ENCODE measurements around the gene SLC35B2. TPM values are rescaled to one million over a fixed set of nuclear protein-coding genes. Genes with fewer than 3 reads are reported as not detected.

SLC35B2 gene
- total RNA-seq, 2 donors from 2014 or later: 34.6 to 39.4 TPM

DNA sequence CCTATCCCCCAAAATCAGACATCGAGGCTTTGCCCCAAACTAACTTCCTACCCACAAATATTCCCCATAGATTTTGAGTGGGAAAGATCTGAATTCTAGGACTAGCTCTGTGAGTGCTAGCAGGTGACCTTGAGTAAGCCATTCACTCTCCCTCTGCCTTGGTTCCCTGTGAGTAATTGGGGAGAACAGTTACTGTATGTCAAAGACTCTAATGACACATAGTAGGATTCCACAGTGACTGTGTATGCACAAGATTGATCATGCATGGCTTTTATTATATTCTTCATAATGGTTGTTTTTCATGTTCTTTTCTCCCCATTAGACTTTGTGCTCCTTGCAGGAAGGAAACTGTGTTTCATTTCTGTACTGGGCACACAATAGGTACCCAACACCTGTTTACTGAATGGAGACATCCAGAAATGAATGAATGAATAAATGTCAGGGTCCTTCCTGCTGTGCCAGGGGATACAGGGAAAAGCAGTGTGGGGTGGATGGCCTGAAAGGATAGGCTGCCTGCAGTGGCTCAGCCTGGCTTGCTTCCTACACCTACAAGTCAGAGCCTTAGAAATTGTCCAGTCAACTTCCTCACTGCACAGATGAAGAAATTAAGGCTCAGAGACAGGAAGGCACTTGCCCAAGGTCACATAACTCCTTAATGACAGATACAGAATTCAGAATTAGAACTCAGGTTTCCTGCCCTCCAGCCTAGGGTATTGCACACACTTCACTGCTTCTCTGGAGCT is 12.0 kb upstream of the SLC35B2 start:
- Mint-ChIP-seq H3K4me3 (peak overlapping the region; percentile 29), H3K4me1 (ENCODE audit: low read depth in 2 of 2) (peaks cover 20 to 32% of the 10 kb centered on the region in 2 donors), H3K27ac (no peak overlapping the region), H3K9me3 (no peaks in the 10 kb centered on the region), H3K27me3 (peaks cover 36 to 40% of the 10 kb centered on the region in 2 donors), H3K36me3 (no peaks in the 10 kb centered on the region)
- DNase-seq (ENCODE audit: low spot score) (no peak), ATAC-seq (no peak)

GRCh38 chr6:44268095-44268628 is 10.8 kb upstream of the SLC35B2 start:
- H3K9me3 Mint-ChIP-seq: no peaks in the 10 kb centered on the region
- ATAC-seq: no peak
- H3K4me1 Mint-ChIP-seq (ENCODE audit: low read depth in 2 of 2): peaks cover 32 to 43% of the 10 kb centered on the region in 2 donors
- peaks cover 28 to 35% of the 10 kb centered on the region in 2 donors for H3K27me3 Mint-ChIP-seq
- H3K36me3 Mint-ChIP-seq: no peaks in the 10 kb centered on the region
- peak overlapping the region in 1 of 2 donors; percentile 37 for H3K27ac Mint-ChIP-seq
- no peak overlapping the region for H3K4me3 Mint-ChIP-seq
- DNase-seq (ENCODE audit: low spot score): no peak

- Mint-ChIP-seq H3K36me3 (no peaks in the 10 kb centered on the region), H3K27me3 (peaks cover 20 to 25% of the 10 kb centered on the region in 2 donors), H3K4me3 (no peak overlapping the region), H3K4me1 (ENCODE audit: low read depth in 2 of 2) (peaks cover 41 to 49% of the 10 kb centered on the region in 2 donors), H3K27ac (no peak overlapping the region), H3K9me3 (no peaks in the 10 kb centered on the region)
- ATAC-seq: no peak
- no peak for DNase-seq (ENCODE audit: low spot score)
Observed at GRCh38 chr6:44267252-44267651, 9.9 kb upstream of the SLC35B2 start.

DNA sequence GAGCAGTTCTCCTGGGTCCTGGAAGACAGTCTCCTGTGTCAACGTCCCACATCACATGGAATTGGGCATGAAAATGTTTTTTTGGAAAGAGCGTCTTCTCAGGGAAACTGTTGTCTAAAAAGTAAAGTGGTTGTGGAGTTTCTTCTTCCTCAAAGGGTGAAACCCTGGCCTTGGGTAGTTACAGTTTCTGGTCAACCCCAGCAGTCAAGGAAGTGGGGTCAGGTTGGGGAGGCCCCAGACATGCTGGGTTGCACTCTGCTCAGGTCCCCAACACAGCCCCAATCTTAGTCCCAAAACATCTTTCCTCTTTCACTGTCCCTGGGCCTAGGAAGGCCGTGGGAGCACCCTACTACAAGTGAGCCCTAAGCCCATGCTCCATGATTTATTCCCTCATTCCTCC is 9.0 kb upstream of the SLC35B2 start:
- DNase-seq (ENCODE audit: low spot score) (no peak), ATAC-seq (no peak)
- peaks cover 16 to 18% of the 10 kb centered on the region in 2 donors for H3K27me3 Mint-ChIP-seq
- peak overlapping the region; percentile 97 for H3K4me3 Mint-ChIP-seq
- H3K9me3 Mint-ChIP-seq: no peaks in the 10 kb centered on the region
- H3K36me3 Mint-ChIP-seq: peaks cover under 1% of the 10 kb centered on the region
- H3K4me1 Mint-ChIP-seq (ENCODE audit: low read depth in 2 of 2): peaks cover 44 to 49% of the 10 kb centered on the region in 2 donors
- peak overlapping the region; percentile 89 to 95 for H3K27ac Mint-ChIP-seq

DNA sequence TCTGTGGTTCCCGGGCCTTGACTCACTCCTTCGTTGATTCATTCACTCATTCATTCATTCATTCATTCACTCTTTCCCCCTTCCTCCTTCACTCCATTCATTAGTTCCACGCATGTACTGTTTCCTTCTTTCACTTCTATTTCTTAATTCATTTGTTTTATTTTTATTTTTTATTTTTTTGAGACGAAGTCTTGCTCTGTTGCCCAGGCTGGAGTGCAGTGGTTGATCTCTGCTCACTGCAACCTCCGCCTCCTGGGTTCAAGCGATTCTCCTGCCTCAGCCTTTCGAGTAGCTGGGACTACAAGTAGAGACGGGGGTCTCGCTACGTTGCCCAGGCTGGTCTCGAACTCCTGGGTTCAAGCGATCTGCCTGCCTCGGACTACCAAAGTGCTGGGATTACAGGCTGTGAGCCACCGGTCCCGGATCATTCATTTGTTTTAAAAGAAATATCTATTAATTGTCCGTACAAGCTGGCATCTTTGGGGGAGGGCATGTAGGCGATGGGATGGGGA is 8.4 kb upstream of the SLC35B2 start:
- Mint-ChIP-seq H3K4me3 (peak overlapping the region; percentile 97), H3K4me1 (ENCODE audit: low read depth in 2 of 2) (peaks cover 50% of the 10 kb centered on the region in 2 donors), H3K27ac (peak overlapping the region; percentile 89 to 95), H3K36me3 (peaks cover 6% of the 10 kb centered on the region), H3K27me3 (peaks cover 12 to 16% of the 10 kb centered on the region in 2 donors), H3K9me3 (no peaks in the 10 kb centered on the region)
- no peak for ATAC-seq
- no peak for DNase-seq (ENCODE audit: low spot score)

DNA sequence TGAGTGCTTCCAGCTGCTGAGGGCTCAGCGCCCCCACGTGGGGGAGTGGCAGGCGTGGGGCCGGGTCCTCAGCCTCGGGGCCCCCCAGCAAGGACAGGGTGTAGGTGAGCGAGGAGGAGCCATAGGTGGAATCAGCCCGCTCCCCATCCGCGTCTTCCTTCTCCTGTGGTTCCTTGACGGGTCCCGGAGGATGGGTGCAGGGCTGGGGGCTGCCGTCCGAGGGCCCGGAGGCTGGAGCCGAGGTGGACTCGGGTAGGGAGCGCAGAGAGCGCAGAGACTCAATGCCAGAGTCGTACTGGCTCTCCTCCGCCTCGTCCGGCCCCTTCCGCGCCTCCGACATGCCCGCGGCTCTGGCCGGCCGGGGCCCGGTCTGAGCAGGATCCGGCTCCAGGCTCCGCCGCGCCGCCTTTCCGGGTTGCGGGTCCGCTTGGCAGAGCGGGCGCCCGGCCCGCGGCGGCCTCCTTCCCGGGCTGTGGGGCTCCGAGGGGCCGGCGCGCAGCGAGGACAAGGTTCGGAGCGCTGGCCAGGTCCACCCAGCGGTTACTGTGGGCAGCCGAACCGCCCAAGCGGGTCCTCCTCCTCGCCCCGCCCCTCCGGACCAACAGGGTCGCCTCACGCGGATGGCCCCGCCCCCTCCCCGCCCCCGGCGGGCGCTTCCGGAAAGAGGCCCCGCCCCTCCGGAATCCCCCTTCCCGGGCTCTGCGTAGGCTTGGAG is 7.8 kb upstream of the SLC35B2 start, which contains the start of gene NFKBIE:
TSS of gene NFKBIE (minus strand) at position 545 of the 715 bp plus-strand sequence. CDS start at position 340, 205 bp downstream.
- peaks cover 10% of the 10 kb centered on the region for H3K36me3 Mint-ChIP-seq
- H3K27ac Mint-ChIP-seq: peak within 1 kb of the TSS; percentile 95 to 99
- ATAC-seq: peak; percentile 89 to 90
- peaks cover 54% of the 10 kb centered on the region in 2 donors for H3K4me1 Mint-ChIP-seq (ENCODE audit: low read depth in 2 of 2)
- H3K9me3 Mint-ChIP-seq: no peaks in the 10 kb centered on the region
- H3K27me3 Mint-ChIP-seq: peaks cover 12 to 16% of the 10 kb centered on the region in 2 donors
- DNase-seq (ENCODE audit: low spot score): peak; percentile 97
- H3K4me3 Mint-ChIP-seq: peak within 1 kb of the TSS; percentile 97

GRCh38 chr6:44264154-44265006 is 7.1 kb upstream of the SLC35B2 start:
- no peaks in the 10 kb centered on the region for H3K9me3 Mint-ChIP-seq
- DNase-seq (ENCODE audit: low spot score): peak; percentile 64
- peak overlapping the region; percentile 95 to 99 for H3K27ac Mint-ChIP-seq
- peaks cover 10% of the 10 kb centered on the region for H3K36me3 Mint-ChIP-seq
- ATAC-seq: peak; percentile 2 to 60
- peaks cover 49% of the 10 kb centered on the region in 2 donors for H3K4me1 Mint-ChIP-seq (ENCODE audit: low read depth in 2 of 2)
- peaks cover 5 to 8% of the 10 kb centered on the region in 2 donors for H3K27me3 Mint-ChIP-seq
- H3K4me3 Mint-ChIP-seq: peak overlapping the region; percentile 97

- ATAC-seq: peak; percentile 7 to 13
- H3K9me3 Mint-ChIP-seq: no peaks in the 10 kb centered on the region
- H3K27ac Mint-ChIP-seq: peak overlapping the region; percentile 95 to 99
Observed at GRCh38 chr6:44263354-44264100, 6.2 kb upstream of the SLC35B2 start.

GRCh38 chr6:44262467-44263353 is 5.4 kb upstream of the SLC35B2 start:
- Mint-ChIP-seq H3K9me3 (no peaks in the 10 kb centered on the region), H3K4me3 (peak overlapping the region; percentile 97), H3K4me1 (ENCODE audit: low read depth in 2 of 2) (peaks cover 58 to 61% of the 10 kb centered on the region in 2 donors), H3K27ac (peak overlapping the region; percentile 95 to 99), H3K36me3 (peaks cover 10% of the 10 kb centered on the region), H3K27me3 (no peaks in the 10 kb centered on the region)
- DNase-seq (ENCODE audit: low spot score) (no peak), ATAC-seq (no peak)

More at GRCh38 chr6:44263354-44264100, 6.2 kb upstream of the SLC35B2 start:
- Mint-ChIP-seq H3K4me3 (peak overlapping the region; percentile 97), H3K36me3 (peaks cover 10% of the 10 kb centered on the region), H3K27me3 (no peaks in the 10 kb centered on the region), H3K4me1 (ENCODE audit: low read depth in 2 of 2) (peaks cover 50 to 53% of the 10 kb centered on the region in 2 donors)
- peak; percentile 72 for DNase-seq (ENCODE audit: low spot score)

GRCh38 chr6:44261581-44261980 is 4.3 kb upstream of the SLC35B2 start:
- DNase-seq (ENCODE audit: low spot score): no peak
- peak overlapping the region in 1 of 2 donors; percentile 4 for H3K27ac Mint-ChIP-seq

DNA sequence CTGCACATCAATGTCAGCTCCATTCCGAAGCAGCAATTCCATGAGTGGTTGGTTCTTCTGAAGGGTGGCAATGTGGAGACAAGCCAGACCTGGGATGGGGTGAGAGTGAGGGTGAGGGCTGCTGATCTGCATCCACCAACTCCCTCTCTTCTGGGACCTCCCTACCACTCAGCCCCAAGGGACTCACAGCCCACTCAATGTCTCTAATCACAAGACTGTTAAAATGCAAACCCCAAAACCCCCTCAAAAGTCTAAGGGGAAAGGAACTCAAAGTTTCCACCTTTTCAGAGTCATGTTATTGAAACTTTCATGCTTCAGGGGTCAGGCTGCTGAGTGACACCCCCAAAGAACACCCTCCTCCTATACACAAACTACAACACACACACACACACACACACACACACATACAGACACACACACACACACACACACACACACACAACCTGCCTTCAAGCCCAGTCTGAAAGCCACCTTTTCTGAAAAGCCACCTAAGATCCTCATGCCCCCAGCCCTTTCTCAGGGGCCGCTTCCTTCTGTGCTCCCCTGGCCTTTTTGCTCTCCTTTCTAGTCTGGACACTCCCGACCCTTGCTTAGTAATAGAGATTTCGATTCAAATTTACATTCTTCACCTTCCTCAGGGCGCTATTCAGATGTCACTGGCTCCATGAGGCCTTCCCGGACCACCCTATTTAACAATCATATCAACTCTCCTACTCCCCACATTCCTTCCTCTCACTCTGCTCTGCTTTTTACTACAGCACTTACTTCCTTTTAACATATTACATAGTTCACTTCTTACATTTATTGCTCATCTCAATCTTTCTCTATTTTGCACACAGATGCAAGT is 3.3 kb upstream of the SLC35B2 start:
- Mint-ChIP-seq H3K27me3 (no peaks in the 10 kb centered on the region), H3K27ac (peak overlapping the region in 1 of 2 donors; percentile 4), H3K36me3 (peaks cover 10% of the 10 kb centered on the region), H3K4me3 (peak overlapping the region; percentile 2), H3K9me3 (no peaks in the 10 kb centered on the region), H3K4me1 (ENCODE audit: low read depth in 2 of 2) (peaks cover 63 to 65% of the 10 kb centered on the region in 2 donors)
- DNase-seq (ENCODE audit: low spot score) (no peak), ATAC-seq (no peak)

More at GRCh38 chr6:44261581-44261980, 4.3 kb upstream of the SLC35B2 start:
- peaks cover 61 to 63% of the 10 kb centered on the region in 2 donors for H3K4me1 Mint-ChIP-seq (ENCODE audit: low read depth in 2 of 2)
- H3K27me3 Mint-ChIP-seq: no peaks in the 10 kb centered on the region
- peaks cover 10% of the 10 kb centered on the region for H3K36me3 Mint-ChIP-seq
- no peak for ATAC-seq
- no peak overlapping the region for H3K4me3 Mint-ChIP-seq
- no peaks in the 10 kb centered on the region for H3K9me3 Mint-ChIP-seq
